KMS-11 (cell line): ENCODE measurements around the gene CITED2.

Experiments
- H2AFZ ChIP-seq: fragments of 200-600 bp; sonication (generic); 2 replicates; pipeline ENCODE4 v1.6.1; 2016; ENCODE audit warnings: antibody characterized with exemption, mixed run types, low read depth
- H3K27ac ChIP-seq: fragments of 200-600 bp; sonication (generic); 2 replicates; pipeline ENCODE4 v1.6.1; 2016; ENCODE audit warnings: mild to moderate bottlenecking, mixed run types
- H3K27me3 ChIP-seq: fragments of 200-600 bp; sonication (generic); 2 replicates; pipeline ENCODE4 v1.6.1; 2017; ENCODE audit warnings: mild to moderate bottlenecking, low read depth, mixed run types, moderate library complexity; ENCODE audit not compliant: insufficient read depth
- H3K36me3 ChIP-seq: fragments of 200-600 bp; sonication (generic); 2 replicates; pipeline ENCODE4 v1.6.1; 2017; ENCODE audit warnings: mild to moderate bottlenecking, mixed run types; ENCODE audit not compliant: insufficient read depth
- H3K4me1 ChIP-seq: fragments of 200-600 bp; sonication (generic); 2 replicates; pipeline ENCODE4 v1.6.1; 2016; ENCODE audit warnings: mild to moderate bottlenecking, low read depth, mixed run types; ENCODE audit not compliant: poor library complexity, severe bottlenecking
- H3K4me2 ChIP-seq: fragments of 200-600 bp; sonication (generic); 2 replicates; pipeline ENCODE4 v1.7.0; 2016; ENCODE audit warnings: mild to moderate bottlenecking, mixed run types
- H3K4me3 ChIP-seq: fragments of 200-600 bp; sonication (generic); IDR thresholded peaks from 2 replicates; pipeline ENCODE4 v1.6.1; 2017; ENCODE audit warnings: low read depth, low read length, mixed read lengths; ENCODE audit not compliant: insufficient read depth
- H3K79me2 ChIP-seq: fragments of 200-600 bp; sonication (generic); 2 replicates; pipeline ENCODE4 v1.6.1; 2016; ENCODE audit warnings: low read depth, mixed run types; ENCODE audit not compliant: insufficient read depth
- H3K9ac ChIP-seq: fragments of 200-600 bp; sonication (generic); 2 replicates; pipeline ENCODE4 v1.6.1; 2016; ENCODE audit warnings: mild to moderate bottlenecking, mixed run types
- H4K20me1 ChIP-seq: fragments of 200-600 bp; sonication (generic); 2 replicates; pipeline ENCODE4 v1.6.1; 2016; ENCODE audit warnings: mild to moderate bottlenecking, mixed run types; ENCODE audit not compliant: insufficient read depth
- CTCF ChIP-seq: fragments of 200-600 bp; sonication (generic); conservative IDR thresholded peaks from 2 replicates; pipeline ENCODE4 v1.6.1; 2017; ENCODE audit warnings: low read depth, mild to moderate bottlenecking, antibody characterized with exemption, low read length, moderate library complexity, mixed read lengths

Gene CITED2

GRCh38 chr6:139374357-139375225 is at the start of gene CITED2:
Gene CITED2, minus strand, starts transcription at chr6:139374648. Its CDS starts 704 bp downstream, at chr6:139373944.
- Histone ChIP-seq H3K4me3 (no peak within 1 kb of the TSS), H2AFZ (peak within 1 kb of the TSS; percentile 91), H3K4me2 (peak within 1 kb of the TSS; percentile 87)

DNA sequence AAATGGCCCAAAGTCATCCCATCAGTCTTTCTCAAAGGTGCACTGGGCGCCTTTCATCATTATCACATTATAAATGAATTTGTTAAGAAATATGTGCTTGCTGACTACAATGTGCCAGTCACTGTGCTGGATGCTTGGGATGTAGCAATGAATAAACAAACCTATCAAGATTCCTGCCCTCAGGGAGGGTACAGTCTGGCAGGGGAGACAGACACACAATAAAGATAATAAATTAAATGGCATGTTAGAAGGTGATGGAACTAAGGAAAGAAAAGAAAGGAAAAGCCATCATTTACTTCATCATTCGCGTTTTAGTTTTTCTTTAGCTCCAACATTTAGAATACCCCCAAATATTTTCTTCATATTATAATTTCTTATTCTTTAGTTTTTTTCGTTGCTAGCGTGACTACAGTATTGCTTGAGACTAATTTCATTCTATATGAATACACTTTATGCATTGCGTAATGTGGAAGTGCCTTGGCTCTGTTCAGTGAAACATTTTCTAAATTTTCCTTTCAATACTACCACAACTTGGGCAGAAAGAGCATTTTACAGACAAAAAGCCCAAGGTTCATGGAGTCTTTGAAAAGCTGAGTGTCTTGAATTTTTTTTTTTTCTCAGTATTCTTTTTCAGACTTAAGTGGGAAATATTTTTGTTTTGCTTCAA is 48.7 kb upstream of the CITED2 start:
- no peak overlapping the region for H2AFZ ChIP-seq
- H3K9ac ChIP-seq, result no peak overlapping the region
- no peaks in the 10 kb centered on the region for H3K27me3 ChIP-seq

More at GRCh38 chr6:139374357-139375225, at the start of gene CITED2:
- Histone ChIP-seq H4K20me1 (peaks cover 7% of the 10 kb centered on the region), H3K27ac (peak within 1 kb of the TSS; percentile 100), H3K9ac (peak within 1 kb of the TSS; percentile 100), H3K27me3 (no peaks in the 10 kb centered on the region), H3K4me1 (peaks cover 31% of the 10 kb centered on the region), H3K79me2 (peaks cover 37% of the 10 kb centered on the region), H3K36me3 (no peaks in the 10 kb centered on the region)
- TF ChIP-seq CTCF, result no peak

GRCh38 chr6:139422105-139423036 is 47.9 kb upstream of the CITED2 start:
- Histone ChIP-seq H3K27ac (no peak overlapping the region), H3K4me1 (no peaks in the 10 kb centered on the region), H3K79me2 (no peaks in the 10 kb centered on the region), H3K36me3 (no peaks in the 10 kb centered on the region), H4K20me1 (no peaks in the 10 kb centered on the region), H3K4me3 (no peak overlapping the region), H3K9ac (no peak overlapping the region), H3K4me2 (no peak overlapping the region), H3K27me3 (no peaks in the 10 kb centered on the region), H2AFZ (no peak overlapping the region)
- TF ChIP-seq CTCF, result no peak

More for the DNA sequence above, 48.7 kb upstream of the CITED2 start:
- Histone ChIP-seq H3K4me3 (no peak overlapping the region), H3K4me1 (no peaks in the 10 kb centered on the region), H3K27ac (no peak overlapping the region), H3K79me2 (no peaks in the 10 kb centered on the region), H4K20me1 (no peaks in the 10 kb centered on the region), H3K36me3 (no peaks in the 10 kb centered on the region), H3K4me2 (no peak overlapping the region)
- TF ChIP-seq CTCF, result no peak

GRCh38 chr6:139418481-139419132 is 44.2 kb upstream of the CITED2 start:
- Histone ChIP-seq H3K9ac (no peak overlapping the region), H2AFZ (no peak overlapping the region), H3K36me3 (no peaks in the 10 kb centered on the region), H3K4me2 (no peak overlapping the region), H3K79me2 (no peaks in the 10 kb centered on the region), H3K4me3 (no peak overlapping the region), H3K27me3 (no peaks in the 10 kb centered on the region), H3K4me1 (no peaks in the 10 kb centered on the region), H3K27ac (no peak overlapping the region), H4K20me1 (no peaks in the 10 kb centered on the region)
- no peak for TF ChIP-seq CTCF
